MM.1S (cell line): ENCODE measurements around the gene PTPRN2.

Experiments
- DNase-seq: peaks from one replicate; pipeline ENCODE4 v3.0.0-alpha.2; 2015
- H2AFZ ChIP-seq: fragments of 300-600 bp; sonication (generic); 2 replicates; pipeline ENCODE4 v1.6.0; 2016; ENCODE audit warnings: antibody characterized with exemption, low read length
- H3F3A ChIP-seq: fragments of 300-600 bp; sonication (generic); 2 replicates; pipeline ENCODE4 v1.6.1; 2016; ENCODE audit warnings: mild to moderate bottlenecking, antibody characterized with exemption, low read length, moderate library complexity, mixed read lengths; ENCODE audit not compliant: insufficient read depth
- H3K27ac ChIP-seq: fragments of 300-600 bp; sonication (generic); 2 replicates; pipeline ENCODE4 v1.5.1; 2016; ENCODE audit warnings: mild to moderate bottlenecking, low read length
- H3K27me3 ChIP-seq: fragments of 300-600 bp; sonication (generic); replicated peaks from 2 replicates; pipeline ENCODE4 v1.6.0; 2016; ENCODE audit warnings: low read length; ENCODE audit not compliant: insufficient read depth
- H3K36me3 ChIP-seq: fragments of 300-600 bp; sonication (generic); replicated peaks from 2 replicates; pipeline ENCODE4 v1.6.1; 2016; ENCODE audit warnings: mild to moderate bottlenecking, low read length, mixed read lengths; ENCODE audit not compliant: insufficient read depth
- H3K4me1 ChIP-seq: fragments of 300-600 bp; sonication (generic); 2 replicates; pipeline ENCODE4 v1.6.1; 2016; ENCODE audit warnings: low read length, mixed read lengths
- H3K4me2 ChIP-seq: fragments of 300-600 bp; sonication (generic); 2 replicates; pipeline ENCODE4 v1.6.0; 2016; ENCODE audit warnings: low read depth, low read length
- H3K4me3 ChIP-seq: fragments of 300-600 bp; sonication (generic); 2 replicates; pipeline ENCODE4 v1.5.1; 2016; ENCODE audit warnings: low read length, mixed read lengths
- H3K79me2 ChIP-seq: fragments of 300-600 bp; sonication (generic); 2 replicates; pipeline ENCODE4 v1.6.1; 2016; ENCODE audit warnings: mixed run types, low read length, mixed read lengths
- H3K9ac ChIP-seq: fragments of 300-600 bp; sonication (generic); 2 replicates; pipeline ENCODE4 v1.6.1; 2016; ENCODE audit warnings: low read length, mixed read lengths
- H3K9me2 ChIP-seq: fragments of 300-600 bp; sonication (generic); replicated peaks from 2 replicates; pipeline ENCODE4 v1.6.1; 2016; ENCODE audit warnings: mild to moderate bottlenecking, low read length, mixed read lengths; ENCODE audit not compliant: insufficient read depth
- H3K9me3 ChIP-seq: fragments of 300-600 bp; sonication (generic); replicated peaks from 2 replicates; pipeline ENCODE4 v1.6.1; 2016; ENCODE audit warnings: mild to moderate bottlenecking, low read length, mixed read lengths; ENCODE audit not compliant: insufficient read depth
- H4K20me1 ChIP-seq: fragments of 300-600 bp; sonication (generic); 2 replicates; pipeline ENCODE4 v1.6.1; 2016; ENCODE audit warnings: mild to moderate bottlenecking, low read length, moderate library complexity, mixed read lengths; ENCODE audit not compliant: insufficient read depth
- EZH2 ChIP-seq: fragments of 300-600 bp; sonication (generic); optimal IDR thresholded peaks from 2 replicates; pipeline ENCODE3; 2017; ENCODE audit warnings: low read depth, mild to moderate bottlenecking, antibody characterized with exemption, low read length, mixed read lengths
- EZH2phosphoT487 ChIP-seq: fragments of 300-600 bp; sonication (generic); IDR thresholded peaks from 2 replicates; pipeline ENCODE4 v1.6.1; 2018; ENCODE audit warnings: antibody characterized with exemption, low read length
- TF ChIP-seq, protein P1 (sequence below): fragments of 300-600 bp; sonication (generic); IDR thresholded peaks from 2 replicates; pipeline ENCODE4 v1.5.1; 2016; ENCODE audit warnings: antibody characterized with exemption, low read length, mixed read lengths

PTPRN2 gene

GRCh38 chr7:158447151-158447505, 140.5 kb downstream of the PTPRN2 start:
- H3K27me3 ChIP-seq: peaks cover 93% of the 10 kb centered on the region
- no peaks in the 10 kb centered on the region for H3K9me3 ChIP-seq
- H3K79me2 ChIP-seq: no peaks in the 10 kb centered on the region
- DNase-seq: no peak
- no peak overlapping the region for H2AFZ ChIP-seq
- H3K4me2 ChIP-seq: no peak overlapping the region
- H3K9ac ChIP-seq: no peak overlapping the region
- H3K4me3 ChIP-seq: no peak overlapping the region
- no peak overlapping the region for H3K27ac ChIP-seq
- H3K9me2 ChIP-seq: no peaks in the 10 kb centered on the region
- H3K4me1 ChIP-seq: no peaks in the 10 kb centered on the region
- no peaks in the 10 kb centered on the region for H4K20me1 ChIP-seq
- no peaks in the 10 kb centered on the region for H3F3A ChIP-seq
- H3K36me3 ChIP-seq: no peaks in the 10 kb centered on the region
- no peak for TF ChIP-seq EZH2
- no peak for TF ChIP-seq EZH2phosphoT487
- TF ChIP-seq, protein P1, sequence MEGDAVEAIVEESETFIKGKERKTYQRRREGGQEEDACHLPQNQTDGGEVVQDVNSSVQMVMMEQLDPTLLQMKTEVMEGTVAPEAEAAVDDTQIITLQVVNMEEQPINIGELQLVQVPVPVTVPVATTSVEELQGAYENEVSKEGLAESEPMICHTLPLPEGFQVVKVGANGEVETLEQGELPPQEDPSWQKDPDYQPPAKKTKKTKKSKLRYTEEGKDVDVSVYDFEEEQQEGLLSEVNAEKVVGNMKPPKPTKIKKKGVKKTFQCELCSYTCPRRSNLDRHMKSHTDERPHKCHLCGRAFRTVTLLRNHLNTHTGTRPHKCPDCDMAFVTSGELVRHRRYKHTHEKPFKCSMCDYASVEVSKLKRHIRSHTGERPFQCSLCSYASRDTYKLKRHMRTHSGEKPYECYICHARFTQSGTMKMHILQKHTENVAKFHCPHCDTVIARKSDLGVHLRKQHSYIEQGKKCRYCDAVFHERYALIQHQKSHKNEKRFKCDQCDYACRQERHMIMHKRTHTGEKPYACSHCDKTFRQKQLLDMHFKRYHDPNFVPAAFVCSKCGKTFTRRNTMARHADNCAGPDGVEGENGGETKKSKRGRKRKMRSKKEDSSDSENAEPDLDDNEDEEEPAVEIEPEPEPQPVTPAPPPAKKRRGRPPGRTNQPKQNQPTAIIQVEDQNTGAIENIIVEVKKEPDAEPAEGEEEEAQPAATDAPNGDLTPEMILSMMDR: no peak

- Histone ChIP-seq H3K4me1 (no peaks in the 10 kb centered on the region), H3K9ac (no peak overlapping the region), H2AFZ (no peak overlapping the region), H3K27me3 (peaks cover 89% of the 10 kb centered on the region), H3F3A (no peaks in the 10 kb centered on the region), H3K4me2 (no peak overlapping the region), H4K20me1 (no peaks in the 10 kb centered on the region), H3K4me3 (no peak overlapping the region), H3K79me2 (no peaks in the 10 kb centered on the region), H3K27ac (no peak overlapping the region), H3K9me3 (no peaks in the 10 kb centered on the region), H3K36me3 (no peaks in the 10 kb centered on the region), H3K9me2 (no peaks in the 10 kb centered on the region)
- TF ChIP-seq EZH2 (no peak), EZH2phosphoT487 (no peak)
- TF ChIP-seq, protein P1: no peak
- no peak for DNase-seq
Measured at GRCh38 chr7:158446706-158447105, 140.9 kb downstream of the PTPRN2 start.

- H3K36me3 ChIP-seq: no peaks in the 10 kb centered on the region
Measured at GRCh38 chr7:158446281-158446680, 141.3 kb downstream of the PTPRN2 start.

More at GRCh38 chr7:158446281-158446680, 141.3 kb downstream of the PTPRN2 start:
- DNase-seq: no peak
- H3K27me3 ChIP-seq: peaks cover 85% of the 10 kb centered on the region
- H3K9me3 ChIP-seq: no peaks in the 10 kb centered on the region
- H3K27ac ChIP-seq: no peak overlapping the region
- TF ChIP-seq, protein P1: no peak
- TF ChIP-seq EZH2 (no peak), EZH2phosphoT487 (no peak)
- H3K4me2 ChIP-seq: no peak overlapping the region
- H3K79me2 ChIP-seq: no peaks in the 10 kb centered on the region
- no peak overlapping the region for H3K4me3 ChIP-seq
- H2AFZ ChIP-seq: no peak overlapping the region
- H3K4me1 ChIP-seq: no peaks in the 10 kb centered on the region
- H3F3A ChIP-seq: no peaks in the 10 kb centered on the region
- H3K9ac ChIP-seq: no peak overlapping the region
- no peaks in the 10 kb centered on the region for H3K9me2 ChIP-seq
- no peaks in the 10 kb centered on the region for H4K20me1 ChIP-seq
